GM12878 (cell line): ENCODE measurements around the gene GK. TPM values are rescaled to one million over a fixed set of nuclear protein-coding genes. Genes with fewer than 3 reads are reported as not detected.

Experiments
- ATAC-seq: fragments of 200-7000 bp; cut with Tn5 transposase; 3 replicates; pipeline ENCODE4 v1.9.1; 2020; ENCODE audit warnings: mild to moderate bottlenecking, moderate library complexity
- BruUV-seq: library from RNA; stranded (reverse); fragments of 400-500 nt; replicated peaks from 2 replicates; lab custom pipeline; 2021; lab: Mats Ljungman, UMichigan
- CTCF ChIA-PET: fragments of 300-600 bp; sonication (Branson Sonifier 250); formaldehyde crosslinking; extraction: SDS; loops from one replicate; lab custom pipeline; 2021; ENCODE audit warnings: inconsistent platforms; lab: Yijun Ruan, JAX
- POLR2A ChIA-PET: fragments of 350-600 bp; formaldehyde crosslinking; extraction: SDS; loops from one replicate; lab custom pipeline; 2021; ENCODE audit warnings: inconsistent platforms; lab: Charles Lee
- RAD21 ChIA-PET: fragments of 300-600 bp; sonication (Branson Sonifier 250); formaldehyde crosslinking; loops from one replicate; lab custom pipeline; 2023; ENCODE audit warnings: antibody characterized with exemption; ENCODE audit not compliant: unreplicated experiment; lab: Charles Lee
- SMC1A ChIA-PET: fragments of 300-600 bp; sonication (Branson Sonifier 250); formaldehyde crosslinking; loops from one replicate; lab custom pipeline; 2023; ENCODE audit not compliant: unreplicated experiment, uncharacterized antibody; lab: Charles Lee
- DNase-seq: peaks from one replicate; pipeline ENCODE4 v3.0.0-alpha.2; 2011; ENCODE audit warnings: low read depth, low spot score
- FAIRE-seq: peaks from 3 replicates; lab custom pipeline; 2011; peaks lifted over from hg19 to GRCh38; lab: Jason Lieb, UNC
- H2AFZ ChIP-seq: 2 replicates; pipeline ENCODE4 v1.6.0; 2011; ENCODE audit warnings: low read depth, low read length, control low read depth; ENCODE audit not compliant: control insufficient read depth
- H3K27ac ChIP-seq: 2 replicates; pipeline ENCODE4 v1.5.1; 2011; ENCODE audit warnings: control low read depth; ENCODE audit not compliant: control insufficient read depth, insufficient read depth
- H3K27me3 ChIP-seq, 2 experiments: replicated peaks in 1 of 2; 2 replicates each; pipeline versions ENCODE4 v1.6.0 to v1.6.1; 2011; ENCODE audit warnings: low read length in 1 of 2; ENCODE audit not compliant: control insufficient read depth in 2 of 2, insufficient read depth in 2 of 2
- H3K36me3 ChIP-seq, 2 experiments: 2 replicates each; pipeline ENCODE4 v1.5.1; 2011; ENCODE audit warnings: low read length in 1 of 2; ENCODE audit not compliant: control insufficient read depth in 2 of 2, insufficient read depth in 2 of 2
- H3K4me1 ChIP-seq: 2 replicates; pipeline ENCODE4 v1.6.1; 2011; ENCODE audit warnings: mild to moderate bottlenecking, low read length, moderate library complexity, mixed read lengths; ENCODE audit not compliant: control insufficient read depth, insufficient read depth
- H3K4me2 ChIP-seq: 2 replicates; pipeline ENCODE4 v1.6.0; 2011; ENCODE audit warnings: control low read depth; ENCODE audit not compliant: control insufficient read depth, insufficient read depth
- H3K4me3 ChIP-seq: fragments of 200-600 bp; sonication (generic); 2 replicates; pipeline ENCODE4 v1.5.1; 2016
- H3K79me2 ChIP-seq: 2 replicates; pipeline ENCODE4 v1.6.0; 2011; ENCODE audit warnings: low read length; ENCODE audit not compliant: control insufficient read depth, insufficient read depth
- H3K9ac ChIP-seq: 2 replicates; pipeline ENCODE4 v1.8.0; 2011; ENCODE audit warnings: low read length, control low read depth, mixed read lengths; ENCODE audit not compliant: control insufficient read depth, insufficient read depth
- H3K9me3 ChIP-seq: replicated peaks from 3 replicates; pipeline ENCODE4 v1.5.1; 2011; ENCODE audit warnings: mild to moderate bottlenecking, low read length; ENCODE audit not compliant: control insufficient read depth, insufficient read depth
- H4K20me1 ChIP-seq: 2 replicates; pipeline ENCODE4 v1.6.0; 2011; ENCODE audit not compliant: control insufficient read depth, insufficient read depth
- CBX3 ChIP-seq: fragments of 200-600 bp; sonication (generic); IDR thresholded peaks from 2 replicates; pipeline ENCODE4 v1.6.1; 2016; ENCODE audit warnings: low read depth, borderline replicate concordance
- CEBPB ChIP-seq, 2 experiments: fragments of 150-350 bp in 1 of 2; IDR thresholded peaks; 2 replicates each; pipeline ENCODE4 v1.6.1; 2012 to 2014; ENCODE audit warnings: low read depth in 2 of 2, low read length in 2 of 2, borderline replicate concordance in 1 of 2, inconsistent platforms in 1 of 2
- CHD1 ChIP-seq: IDR thresholded peaks from 2 replicates; pipeline ENCODE4 v1.6.1; 2012; ENCODE audit warnings: low read depth, low read length, improper control_type of control experiment
- KAT2A ChIP-seq: conservative IDR thresholded peaks from 2 replicates; pipeline ENCODE4 v1.6.1; 2011; ENCODE audit warnings: low read depth, low read length; ENCODE audit not compliant: control insufficient read depth
- MEF2A ChIP-seq: IDR thresholded peaks from 2 replicates; pipeline ENCODE4 v1.6.1; 2011; ENCODE audit warnings: low read depth, mild to moderate bottlenecking, low read length, moderate library complexity; ENCODE audit not compliant: insufficient read depth
- MYB ChIP-seq: fragments of 150-350 bp; IDR thresholded peaks from 2 replicates; pipeline ENCODE4 v1.6.1; 2014; ENCODE audit warnings: mild to moderate bottlenecking, low read depth, low read length, borderline replicate concordance
- NFIC ChIP-seq: IDR thresholded peaks from 2 replicates; pipeline ENCODE4 v1.6.1; 2012; ENCODE audit warnings: low read depth, mild to moderate bottlenecking, inconsistent platforms, low read length, moderate library complexity
- POLR2AphosphoS2 ChIP-seq: IDR thresholded peaks from 2 replicates; pipeline ENCODE4 v1.6.1; 2011; ENCODE audit warnings: low read depth, mild to moderate bottlenecking, low read length, improper control_type of control experiment, moderate library complexity
- POLR2AphosphoS5 ChIP-seq: IDR thresholded peaks from 2 replicates; pipeline ENCODE4 v1.6.1; 2011; ENCODE audit warnings: mild to moderate bottlenecking, low read length, inconsistent platforms
- POU2F2 ChIP-seq: IDR thresholded peaks from 3 replicates; pipeline ENCODE4 v1.6.1; 2011; ENCODE audit warnings: low read depth, mild to moderate bottlenecking, low read length, borderline replicate concordance
- RB1 ChIP-seq: fragments of 450-650 bp; formaldehyde crosslinking; IDR thresholded peaks from 2 replicates; pipeline ENCODE4 v1.6.1; 2017; ENCODE audit warnings: mild to moderate bottlenecking, borderline replicate concordance
- SMAD5 ChIP-seq: IDR thresholded peaks from 2 replicates; pipeline ENCODE4 v1.6.1; 2016; ENCODE audit warnings: antibody characterized with exemption, low read depth
- SMC3 ChIP-seq: IDR thresholded peaks from 2 replicates; pipeline ENCODE4 v1.6.1; 2011; ENCODE audit warnings: low read length, improper control_type of control experiment, borderline replicate concordance
- SPI1 ChIP-seq: IDR thresholded peaks from 2 replicates; pipeline ENCODE4 v1.6.1; 2011; ENCODE audit warnings: low read depth, mild to moderate bottlenecking, low read length, moderate library complexity, borderline replicate concordance; ENCODE audit not compliant: insufficient read depth
- YBX1 ChIP-seq: fragments of 450-650 bp; IDR thresholded peaks from 2 replicates; pipeline ENCODE4 v1.6.1; 2016; ENCODE audit warnings: antibody characterized with exemption
- ZNF687 ChIP-seq: fragments of 450-650 bp; IDR thresholded peaks from 2 replicates; pipeline ENCODE4 v1.6.1; 2017; ENCODE audit warnings: mild to moderate bottlenecking, moderate library complexity
- ZZZ3 ChIP-seq: IDR thresholded peaks from 2 replicates; pipeline ENCODE4 v1.6.1; 2011; ENCODE audit warnings: low read depth; ENCODE audit not compliant: control insufficient read depth, insufficient read length
- WGBS: methylation state at CpG from one replicate; pipeline ENCODE4 v1.1.6; 2016; ENCODE audit warnings: low lambda C conversion rate; ENCODE audit not compliant: insufficient replicate concordance, insufficient coverage; ENCODE audit errors: missing lambda C conversion rate; 5-methylcytosine and 5-hydroxymethylcytosine counted together
- in situ Hi-C: fragments of 300-500 bp; cut with MboI; formaldehyde crosslinking; loops from 9 replicates; pipeline ENCODE4 v1.14.3; 2018; ENCODE audit warnings: mixed read lengths
- intact Hi-C: fragments of 100-400 bp; cut with micrococcal nuclease; formaldehyde crosslinking; loops from one replicate; pipeline ENCODE4 v1.14.2; 2022; ENCODE audit not compliant: unreplicated experiment
- polyA plus RNA-seq, 11 experiments: library from polyadenylated mRNA; depleted of rRNA in 4 of 11; unstranded in 6 of 11; stranded (reverse) in 5 of 11; fragments of >200 nt; fragmentation: Nextera tagmentation in 4 of 11; fragmentation: Illumina TruSeq in 1 of 11; extraction: Ambion mirVana in 4 of 11; extraction: Trizol in 1 of 11; gene quantifications; 1 replicate in 1 of 11; 2 replicates in 10 of 11; pipeline versions ENCODE4 v1.2.1 to v1.2.3, GENCODE V29; 2011 to 2016; ENCODE audit warnings: inconsistent platforms in 2 of 11, missing spikeins in 2 of 11, low read depth in 1 of 11
- total RNA-seq, 4 experiments: library from RNA; depleted of rRNA in 3 of 4; stranded (reverse); fragments of >200 nt in 3 of 4; fragmentation: Illumina TruSeq in 1 of 4; extraction: Trizol in 1 of 4; gene quantifications; 2 replicates each; pipeline versions ENCODE4 v1.2.1 to v1.2.3, GENCODE V29; 2013 to 2021
- TF ChIP-seq, protein P1 (sequence below): IDR thresholded peaks from 2 replicates; pipeline ENCODE4 v1.6.1; 2012; ENCODE audit warnings: low read depth, low read length, improper control_type of control experiment
- TF ChIP-seq, protein P2 (sequence below): fragments of 450-650 bp; IDR thresholded peaks from 2 replicates; pipeline ENCODE4 v1.6.1; 2018; ENCODE audit warnings: borderline replicate concordance, mild to moderate bottlenecking; ENCODE audit not compliant: partially characterized antibody

Gene GK
- total and polyA plus RNA-seq, 10 of the 15 experiments (the other 5 are each of a cell fraction or from before 2014, with no cell fraction given): 6.3 to 22.3 (median 11.1) TPM

GRCh38 chrX:30702736-30703135 lies 49.5 kb downstream of the GK start:
- no peaks in the 10 kb centered on the region for H3K4me1 ChIP-seq
- FAIRE-seq (no peak), ATAC-seq (no peak), DNase-seq (no peak)
- H2AFZ ChIP-seq: no peak overlapping the region
- H4K20me1 ChIP-seq: no peaks in the 10 kb centered on the region
- ChIA-PET RAD21 (no interaction called here), SMC1A (no interaction called here), CTCF (interaction anchor here (0.6 to 1.9 kb wide), 2 partner anchors 32 to 381 kb away, joined by 4 to 6 read pairs; no protein-coding TSS in a partner anchor), POLR2A (no interaction called here)
- H3K36me3 ChIP-seq: no peaks in the 10 kb centered on the region
- 49% methylated on average over 2 of the region's 2 CpGs for WGBS
- no peak overlapping the region for H3K9ac ChIP-seq
- no peak overlapping the region for H3K4me2 ChIP-seq
- H3K9me3 ChIP-seq: no peaks in the 10 kb centered on the region
- intact Hi-C loops (no loop called here), in situ Hi-C loops (no loop called here)
- H3K27ac ChIP-seq: no peak overlapping the region
- no peak overlapping the region for H3K4me3 ChIP-seq
- BruUV-seq: no TSS peak
- TF ChIP-seq SPI1 (no peak), YBX1 (no peak), NFIC (no peak), ZZZ3 (no peak), SMAD5 (no peak), ZNF687 (no peak), POLR2AphosphoS2 (no peak), KAT2A (no peak), CEBPB (IDR thresholded peaks at IDR 0.05; ENCODE audit: borderline replicate concordance in 1 of 2, low read depth in 2 of 2, low read length in 2 of 2) (no peak), RB1 (no peak), CBX3 (no peak), MYB (no peak), SMC3 (no peak), POLR2AphosphoS5 (no peak), MEF2A (no peak), CHD1 (no peak), POU2F2 (no peak)
- TF ChIP-seq, protein P1, sequence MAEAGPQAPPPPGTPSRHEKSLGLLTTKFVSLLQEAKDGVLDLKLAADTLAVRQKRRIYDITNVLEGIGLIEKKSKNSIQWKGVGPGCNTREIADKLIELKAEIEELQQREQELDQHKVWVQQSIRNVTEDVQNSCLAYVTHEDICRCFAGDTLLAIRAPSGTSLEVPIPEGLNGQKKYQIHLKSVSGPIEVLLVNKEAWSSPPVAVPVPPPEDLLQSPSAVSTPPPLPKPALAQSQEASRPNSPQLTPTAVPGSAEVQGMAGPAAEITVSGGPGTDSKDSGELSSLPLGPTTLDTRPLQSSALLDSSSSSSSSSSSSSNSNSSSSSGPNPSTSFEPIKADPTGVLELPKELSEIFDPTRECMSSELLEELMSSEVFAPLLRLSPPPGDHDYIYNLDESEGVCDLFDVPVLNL: no peak
- TF ChIP-seq, protein P2, sequence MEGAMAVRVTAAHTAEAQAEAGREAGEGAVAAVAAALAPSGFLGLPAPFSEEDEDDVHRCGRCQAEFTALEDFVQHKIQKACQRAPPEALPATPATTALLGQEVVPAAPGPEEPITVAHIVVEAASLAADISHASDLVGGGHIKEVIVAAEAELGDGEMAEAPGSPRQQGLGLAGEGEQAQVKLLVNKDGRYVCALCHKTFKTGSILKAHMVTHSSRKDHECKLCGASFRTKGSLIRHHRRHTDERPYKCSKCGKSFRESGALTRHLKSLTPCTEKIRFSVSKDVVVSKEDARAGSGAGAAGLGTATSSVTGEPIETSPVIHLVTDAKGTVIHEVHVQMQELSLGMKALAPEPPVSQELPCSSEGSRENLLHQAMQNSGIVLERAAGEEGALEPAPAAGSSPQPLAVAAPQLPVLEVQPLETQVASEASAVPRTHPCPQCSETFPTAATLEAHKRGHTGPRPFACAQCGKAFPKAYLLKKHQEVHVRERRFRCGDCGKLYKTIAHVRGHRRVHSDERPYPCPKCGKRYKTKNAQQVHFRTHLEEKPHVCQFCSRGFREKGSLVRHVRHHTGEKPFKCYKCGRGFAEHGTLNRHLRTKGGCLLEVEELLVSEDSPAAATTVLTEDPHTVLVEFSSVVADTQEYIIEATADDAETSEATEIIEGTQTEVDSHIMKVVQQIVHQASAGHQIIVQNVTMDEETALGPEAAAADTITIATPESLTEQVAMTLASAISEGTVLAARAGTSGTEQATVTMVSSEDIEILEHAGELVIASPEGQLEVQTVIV: no peak
- H3K27me3 ChIP-seq: no peaks in the 10 kb centered on the region
- no peaks in the 10 kb centered on the region for H3K79me2 ChIP-seq
